GM10266 (cell line): ENCODE data around the gene ROGDI.

Experiments used
- DNase-seq: peaks from one replicate; pipeline ENCODE4 v3.0.0; 2012; ENCODE audit errors: extremely low spot score
- CTCF ChIP-seq: IDR thresholded peaks from 2 replicates; pipeline ENCODE4 v1.5.1; 2012; ENCODE audit warnings: mild to moderate bottlenecking, low read depth; ENCODE audit not compliant: control insufficient read depth, insufficient read depth; ENCODE audit errors: missing control alignments

The ROGDI gene

GRCh38 chr16:4802659-4803287 is 340 bp upstream of the ROGDI start:
- TF ChIP-seq CTCF, result no peak
- peak; percentile 96 for DNase-seq

GRCh38 chr16:4801051-4801961 is 1.1 kb downstream of the ROGDI start:
- no peak for TF ChIP-seq CTCF
- DNase-seq, result no peak

GRCh38 chr16:4800290-4801041 is 2.0 kb downstream of the ROGDI start:
- TF ChIP-seq CTCF, result no peak
- DNase-seq, result peak; percentile 78

GRCh38 chr16:4799171-4799855 is 3.1 kb downstream of the ROGDI start:
- TF ChIP-seq CTCF, result no peak

GRCh38 chr16:4798456-4798855 is 4.0 kb downstream of the ROGDI start:
- no peak for DNase-seq
- TF ChIP-seq CTCF, result no peak

More at GRCh38 chr16:4799171-4799855, 3.1 kb downstream of the ROGDI start:
- no peak for DNase-seq

- DNase-seq, result no peak
These were observed 4.6 kb downstream of the ROGDI start for GRCh38 chr16:4797805-4798252.

More at GRCh38 chr16:4797805-4798252, 4.6 kb downstream of the ROGDI start:
- TF ChIP-seq CTCF, result no peak
